ENCODE measurements around the gene UBL4A.

GRCh38 chrX:154472685-154473632 is 13.5 kb downstream of the UBL4A start:
- no peak for TF ChIP-seq CTCF (IDR thresholded peaks at IDR 0.05; ENCODE audit: low read depth, low read length)
- TF ChIP-seq MAX (IDR thresholded peaks at IDR 0.05; ENCODE audit: low read depth, low read length) = no peak

Data from NB4 (cell line).